Fibroblast of skin of scalp (primary cell): Measurements from ENCODE around the gene AIG1. TPM values are rescaled to one million over a fixed set of nuclear protein-coding genes. Genes with fewer than 3 reads are reported as not detected.
"Not testable (repeated sequence)": the region's sequence is repeated elsewhere in the genome, so short reads cannot be mapped to it uniquely, and the experiment has no call there.

Experiments
- DNase-seq: peaks from one replicate; pipeline ENCODE4 v3.0.0-alpha.2; 2013
- polyA plus RNA-seq, 2 experiments: library from polyadenylated mRNA; unstranded; fragments of 120-200 nt; gene quantifications; one replicate each; pipeline ENCODE4 v1.2.1, GENCODE V29; 2013; ENCODE audit not compliant: insufficient read length in 2 of 2

Gene AIG1
- 31.1 TPM for polyA plus RNA-seq (2013, experiment 1 of 2; ENCODE audit: insufficient read length)
- 30.4 TPM for polyA plus RNA-seq (2013, experiment 2 of 2; ENCODE audit: insufficient read length)

DNA sequence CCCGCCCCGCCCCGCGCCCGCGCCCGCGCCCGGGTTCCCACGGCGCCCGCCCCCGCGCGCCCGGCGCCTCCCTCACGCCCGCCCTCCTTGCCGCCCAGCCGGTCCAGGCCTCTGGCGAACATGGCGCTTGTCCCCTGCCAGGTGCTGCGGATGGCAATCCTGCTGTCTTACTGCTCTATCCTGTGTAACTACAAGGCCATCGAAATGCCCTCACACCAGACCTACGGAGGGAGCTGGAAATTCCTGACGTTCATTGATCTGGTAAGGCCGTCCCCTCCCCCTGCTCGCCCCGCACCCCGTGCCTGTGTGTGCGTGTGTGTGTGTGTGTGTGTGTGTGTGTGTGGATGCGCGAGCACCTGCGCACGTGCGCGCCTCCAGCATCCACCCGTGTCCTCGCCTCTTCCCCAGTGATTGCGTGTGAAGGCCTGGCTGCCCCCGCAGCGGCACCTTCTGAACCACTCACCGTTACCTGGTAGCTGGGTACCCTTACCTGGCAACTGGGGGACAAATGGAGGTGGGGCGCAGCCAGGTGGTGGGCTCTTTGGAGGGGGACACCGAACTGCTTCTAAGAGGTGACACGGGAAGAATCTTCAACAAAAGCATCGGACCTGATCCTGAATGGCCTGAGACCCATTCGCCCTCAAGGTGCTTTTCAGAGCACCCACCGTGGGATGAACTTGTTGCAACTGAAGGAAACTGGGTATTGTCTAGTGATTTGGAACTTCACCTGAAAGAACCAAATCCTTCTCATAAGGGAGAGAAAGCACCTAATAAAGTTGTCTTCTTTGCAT, at the start of gene AIG1:
TSS of gene AIG1 (plus strand) at position 84 of the 791 bp plus-strand sequence. CDS start at position 121, 37 bp downstream.
- no peak for DNase-seq

- no peak for DNase-seq
Observed at GRCh38 chr6:143014764-143015163, 45.9 kb upstream of the AIG1 start.

- DNase-seq: no peak
Observed at GRCh38 chr6:143015300-143015706, 45.4 kb upstream of the AIG1 start.

DNA sequence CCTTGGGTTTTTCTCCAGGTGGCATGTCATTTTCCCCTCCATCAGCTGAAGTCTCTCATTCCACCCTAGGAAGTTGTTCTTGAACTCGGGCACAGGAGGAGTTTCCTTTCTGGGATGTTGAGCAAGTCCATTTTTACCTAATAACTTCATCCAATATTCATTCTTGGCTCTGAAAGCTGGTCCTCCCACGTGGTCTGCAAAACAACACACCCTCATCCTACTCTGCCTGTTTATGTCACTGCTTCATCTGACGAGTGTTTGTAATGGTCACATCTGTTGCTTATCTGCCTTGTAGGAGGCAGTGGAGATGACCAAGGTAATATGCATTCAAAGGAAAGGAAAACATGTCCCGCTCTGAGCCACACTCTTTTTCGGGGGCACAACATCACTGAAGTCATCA, 41.7 kb upstream of the AIG1 start:
- no peak for DNase-seq

DNA sequence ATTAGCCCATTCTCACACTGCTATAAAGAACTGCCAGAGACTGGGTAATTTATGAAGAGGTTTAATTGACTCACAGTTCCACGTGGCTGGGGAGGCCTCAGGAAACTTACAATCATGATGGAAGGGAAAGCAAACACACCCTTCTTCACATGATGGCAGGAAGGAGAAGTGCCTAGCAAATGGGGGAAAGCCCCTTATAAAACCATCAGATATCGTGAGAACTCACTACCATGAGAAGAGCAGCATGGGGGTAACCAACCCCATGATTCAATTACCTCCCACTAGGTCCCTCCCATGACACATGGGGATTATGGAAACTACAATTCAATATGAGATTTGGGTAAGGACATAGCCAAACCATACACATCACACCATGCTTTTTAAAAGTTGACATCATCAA, 39.8 kb upstream of the AIG1 start:
- DNase-seq: not testable (repeated sequence)

DNA sequence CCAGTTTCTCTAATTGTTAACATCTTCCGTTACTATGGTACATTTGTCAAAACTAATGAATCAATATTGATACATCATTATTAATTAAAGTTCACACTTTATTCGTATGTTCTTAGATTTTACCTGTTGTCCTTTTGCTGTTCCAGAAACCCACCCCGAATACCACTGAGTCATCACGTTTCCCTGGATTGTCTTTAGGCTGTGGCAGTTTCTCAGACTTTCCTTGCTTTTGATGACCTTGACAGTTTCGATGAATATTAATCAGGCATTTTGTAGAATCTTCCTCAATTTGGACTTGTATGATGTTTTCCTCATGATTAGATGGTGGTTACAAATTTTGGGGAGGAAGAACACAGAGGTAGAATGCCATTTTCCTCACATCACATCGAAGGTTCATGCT, 39.1 kb upstream of the AIG1 start:
- no peak for DNase-seq

GRCh38 chr6:143022587-143022986, 38.1 kb upstream of the AIG1 start:
- no peak for DNase-seq

DNA sequence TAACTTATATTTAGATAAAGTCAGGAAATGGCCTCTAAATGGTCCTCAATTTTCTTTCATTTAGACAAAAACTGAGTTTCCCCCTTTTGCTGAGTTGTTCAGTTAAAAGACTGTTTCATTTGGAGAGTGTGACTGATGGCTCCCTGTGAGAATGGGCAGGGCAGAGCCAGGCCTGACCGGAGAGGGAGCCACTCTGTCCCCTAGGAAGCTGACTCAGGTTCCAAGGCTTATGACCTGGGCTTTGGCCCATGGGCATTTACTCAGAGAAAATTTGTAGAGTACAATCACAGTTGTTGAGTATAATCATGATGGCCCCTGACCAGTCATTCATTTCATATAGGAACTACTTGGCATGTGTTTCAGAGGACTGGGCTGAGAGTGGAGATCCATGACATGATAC, 37.0 kb upstream of the AIG1 start:
- no peak for DNase-seq

GRCh38 chr6:143024977-143025376, 35.7 kb upstream of the AIG1 start:
- no peak for DNase-seq

DNA sequence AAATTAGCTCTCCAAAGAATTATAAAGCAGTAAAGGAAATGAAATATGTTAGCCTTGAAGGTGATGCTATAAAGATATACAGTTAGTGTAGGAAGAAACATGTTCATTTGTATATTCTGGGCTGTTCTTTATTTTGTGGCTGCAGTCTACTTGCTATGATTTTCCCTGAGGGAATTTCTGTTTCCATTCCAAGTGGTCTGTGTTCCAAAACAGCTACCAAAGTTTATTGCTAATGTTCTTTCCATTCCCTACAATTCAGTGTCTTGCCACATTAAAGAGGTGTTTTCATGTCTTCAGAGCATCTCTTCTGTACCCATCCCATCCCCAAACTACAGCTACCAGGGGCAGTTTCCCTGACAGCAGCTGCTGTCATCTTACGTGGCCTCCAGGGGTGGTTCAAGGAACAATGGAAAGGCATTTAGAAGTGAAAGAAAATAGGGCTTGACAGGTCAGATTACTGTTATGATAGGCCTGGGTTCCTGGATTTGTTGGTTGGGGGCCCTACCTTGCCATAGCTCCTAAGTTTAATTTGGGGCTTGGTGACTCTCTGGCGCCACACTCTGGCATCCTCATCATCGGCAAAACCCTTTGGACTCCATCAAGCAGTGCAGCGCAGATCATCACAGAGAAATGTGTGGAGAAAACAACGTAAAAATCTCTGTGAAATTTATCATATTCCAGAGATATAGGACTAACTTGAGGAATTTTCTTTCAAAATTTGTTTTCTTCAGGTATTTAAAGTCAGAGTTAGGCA, 33.8 kb upstream of the AIG1 start:
- peak; percentile 27 for DNase-seq

GRCh38 chr6:143034689-143035334, 25.9 kb upstream of the AIG1 start:
- no peak for DNase-seq

- no peak for DNase-seq
Observed at GRCh38 chr6:143037470-143037869, 23.2 kb upstream of the AIG1 start.

DNA sequence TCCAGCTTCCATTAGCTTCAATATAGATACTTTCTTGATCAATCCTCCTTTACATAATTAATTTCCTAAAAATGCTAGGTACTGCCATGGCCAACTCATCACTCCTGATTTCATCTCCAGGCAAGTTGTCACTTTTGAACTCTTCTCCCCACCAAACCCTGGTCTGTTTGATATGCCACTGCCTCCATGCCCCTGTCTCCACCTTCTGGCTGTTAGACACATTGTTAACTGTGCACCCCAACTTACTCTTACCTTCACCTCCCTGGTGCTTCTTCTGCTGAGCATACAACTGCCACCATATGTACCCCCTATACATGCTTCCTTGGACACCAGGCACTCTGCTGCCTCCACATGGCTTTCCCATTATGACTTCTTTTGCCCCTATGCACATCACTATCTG, 21.9 kb upstream of the AIG1 start:
- no peak for DNase-seq

GRCh38 chr6:143039548-143039947, 21.1 kb upstream of the AIG1 start:
- DNase-seq: no peak

DNA sequence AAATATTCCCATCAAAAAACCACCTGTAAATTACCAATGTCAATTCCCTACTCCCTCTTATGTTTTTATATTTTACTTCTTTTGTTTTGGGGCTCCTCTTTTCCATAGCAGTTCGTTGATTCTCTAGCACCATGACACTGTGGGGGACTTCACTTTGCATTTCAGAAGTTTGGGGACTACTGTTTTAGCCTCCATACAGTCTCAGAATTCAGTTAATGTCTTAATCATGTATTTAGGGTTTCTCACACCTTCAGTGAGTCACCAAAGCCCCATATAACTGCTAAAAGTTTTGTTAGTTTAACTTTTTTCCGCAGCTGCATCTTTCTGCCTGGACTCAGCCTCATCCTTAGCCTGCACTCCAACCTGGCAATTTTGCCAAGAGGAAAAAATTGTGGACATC, 20.7 kb upstream of the AIG1 start:
- DNase-seq: no peak

DNA sequence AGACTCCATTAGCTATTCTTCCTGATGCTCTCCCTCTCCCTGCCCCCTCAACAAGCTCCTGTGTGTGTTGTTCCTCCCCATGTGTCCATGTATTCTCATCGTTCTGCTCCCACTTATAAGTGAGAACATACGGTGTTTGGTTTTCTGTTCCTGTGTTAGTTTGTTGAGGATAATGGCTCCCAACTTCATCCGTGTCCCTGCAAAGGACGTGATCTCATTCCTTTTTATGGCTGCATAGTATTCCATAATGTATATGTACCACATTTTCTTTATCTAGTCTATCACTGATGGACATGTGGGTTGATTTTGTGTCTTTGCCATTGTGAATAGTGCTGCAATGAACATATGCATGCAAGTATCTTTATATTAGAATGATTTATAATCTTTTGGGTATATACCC, 16.3 kb upstream of the AIG1 start:
- not testable (repeated sequence) for DNase-seq

DNA sequence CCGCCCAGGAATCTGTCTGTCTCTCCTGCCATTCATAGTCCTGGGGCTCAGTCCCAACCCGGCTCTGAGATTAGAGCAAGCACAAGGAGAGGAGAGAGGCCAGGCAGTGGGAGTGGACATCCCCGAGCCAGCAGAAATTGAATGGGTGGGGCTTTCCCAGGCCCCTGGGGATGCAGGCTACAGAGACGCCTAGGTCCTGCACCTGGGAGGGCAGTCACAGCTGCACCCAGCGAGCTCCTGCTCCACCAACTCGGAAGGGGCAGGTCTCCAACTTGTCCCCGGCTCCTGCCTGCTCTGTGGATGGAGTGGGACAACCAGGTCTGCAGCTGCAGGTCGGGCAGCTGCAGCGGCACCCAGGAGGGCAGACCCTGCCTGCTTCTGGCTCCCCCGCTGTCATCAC, 11.1 kb upstream of the AIG1 start:
- DNase-seq: no peak

- DNase-seq: no peak
Observed at GRCh38 chr6:143050509-143050908, 10.2 kb upstream of the AIG1 start.

DNA sequence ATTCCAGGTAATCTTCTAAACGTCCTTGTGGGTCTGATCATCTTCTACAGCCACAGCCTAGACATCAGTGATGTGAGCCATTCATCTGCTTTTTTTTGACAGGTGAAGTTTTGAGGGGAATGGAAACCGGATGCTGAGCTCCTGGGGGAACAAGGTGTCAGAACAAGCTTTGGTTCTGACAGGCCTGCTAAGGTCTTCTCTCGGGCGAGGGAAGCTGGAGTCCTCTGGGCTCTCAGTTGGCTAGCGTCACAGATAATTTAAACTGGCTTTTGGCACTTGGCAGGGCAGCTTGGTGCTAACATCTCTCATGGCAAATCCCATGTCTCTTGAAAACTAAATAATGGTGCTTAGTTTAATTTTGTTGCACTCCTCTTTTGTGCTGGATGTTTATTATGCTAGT, 8.4 kb upstream of the AIG1 start:
- DNase-seq: no peak

DNA sequence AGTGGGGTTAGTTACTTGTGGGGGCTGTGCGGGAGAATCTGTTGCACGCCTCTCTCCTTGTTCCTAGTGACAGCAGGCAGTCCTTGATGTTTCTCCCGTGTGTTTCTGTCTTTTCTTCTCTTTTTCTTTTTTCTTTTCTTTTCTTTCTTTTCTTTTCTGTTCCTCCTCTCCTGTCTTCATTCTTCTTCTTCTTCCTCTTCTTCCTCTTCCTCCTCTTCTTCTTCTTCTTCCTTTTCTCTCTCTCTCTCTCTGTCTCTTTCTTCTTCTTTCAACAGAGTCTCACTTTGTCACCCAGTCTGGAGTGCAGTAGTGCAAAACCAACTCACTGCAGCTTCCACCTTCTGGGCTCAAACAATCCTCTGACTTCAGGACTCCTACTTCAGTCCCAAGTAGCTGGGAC, 6.8 kb upstream of the AIG1 start:
- no peak for DNase-seq

- DNase-seq: no peak
Observed at GRCh38 chr6:143054329-143054728, 6.4 kb upstream of the AIG1 start.

DNA sequence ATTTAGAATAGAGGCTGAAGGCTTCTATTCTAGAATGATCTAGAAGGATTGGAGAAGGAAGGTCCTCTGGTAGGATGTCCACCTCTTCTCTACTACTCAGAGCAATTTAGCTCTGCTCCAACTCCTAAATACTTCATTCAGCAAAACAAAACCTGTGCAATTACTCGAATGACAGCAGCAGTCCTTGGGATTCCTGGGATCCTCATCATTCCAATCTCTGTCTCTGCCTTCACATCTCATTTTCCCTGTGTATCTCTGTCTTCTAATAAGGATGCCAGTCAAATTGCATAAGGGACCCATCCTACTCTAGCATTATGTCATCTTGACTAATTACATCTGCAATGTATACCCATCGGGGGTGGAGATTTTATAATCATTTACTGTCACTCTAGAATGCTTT, 5.5 kb upstream of the AIG1 start:
- no peak for DNase-seq

DNA sequence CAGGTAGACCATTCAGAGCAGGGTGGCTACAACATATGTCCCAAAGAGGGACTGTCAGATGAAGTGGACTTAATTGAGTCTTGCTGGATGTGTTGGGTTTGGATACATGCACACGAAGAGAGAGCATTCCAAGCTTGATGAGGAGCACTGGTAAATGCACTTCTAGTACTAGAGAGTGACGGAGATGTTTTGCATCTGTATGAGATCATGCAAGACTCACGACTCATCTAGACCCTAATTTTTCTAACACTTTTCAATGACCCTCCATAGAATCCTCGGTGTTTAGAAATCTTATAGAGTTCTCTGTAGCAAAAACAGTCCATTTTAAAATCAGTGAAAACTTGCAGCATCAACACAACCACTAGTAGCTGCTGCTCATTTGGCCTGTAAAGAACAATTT, 4.8 kb upstream of the AIG1 start:
- no peak for DNase-seq
